Loucy (cell line): ENCODE data around the gene SOST.

Experiments
- H2AFZ ChIP-seq: fragments of 200-600 bp; sonication (generic); 2 replicates; pipeline ENCODE4 v1.6.0; 2016; ENCODE audit warnings: antibody characterized with exemption, mild to moderate bottlenecking, low read length, moderate library complexity
- H3F3A ChIP-seq: fragments of 200-600 bp; 2 replicates; pipeline ENCODE4 v1.6.0; 2016; ENCODE audit warnings: antibody characterized with exemption, low read depth, mild to moderate bottlenecking
- H3K27me3 ChIP-seq: fragments of 200-600 bp; sonication (generic); 2 replicates; pipeline ENCODE4 v1.6.1; 2014; ENCODE audit warnings: low read length, mild to moderate bottlenecking; ENCODE audit not compliant: insufficient read depth, poor library complexity, severe bottlenecking
- H3K36me3 ChIP-seq: fragments of 200-600 bp; sonication (generic); 2 replicates; pipeline ENCODE4 v1.6.1; 2016; ENCODE audit warnings: low read length; ENCODE audit not compliant: insufficient read depth
- H3K4me1 ChIP-seq: fragments of 200-600 bp; sonication (generic); 2 replicates; pipeline ENCODE4 v1.5.1; 2014; ENCODE audit warnings: low read length, mild to moderate bottlenecking; ENCODE audit not compliant: insufficient read depth, poor library complexity, severe bottlenecking
- H3K4me2 ChIP-seq: fragments of 200-600 bp; sonication (generic); 2 replicates; pipeline ENCODE4 v1.6.0; 2014; ENCODE audit warnings: antibody characterized with exemption, low read length, low read depth, mild to moderate bottlenecking; ENCODE audit not compliant: poor library complexity, severe bottlenecking
- H3K4me3 ChIP-seq: fragments of 200-600 bp; sonication (generic); 2 replicates; pipeline ENCODE4 v1.5.1; 2014; ENCODE audit warnings: low read length, mild to moderate bottlenecking, mixed read lengths; ENCODE audit not compliant: poor library complexity, severe bottlenecking
- H3K79me2 ChIP-seq: fragments of 200-600 bp; sonication (generic); 2 replicates; pipeline ENCODE4 v1.6.1; 2014; ENCODE audit warnings: low read length; ENCODE audit not compliant: insufficient read depth
- H3K9ac ChIP-seq: fragments of 200-600 bp; sonication (generic); 2 replicates; pipeline ENCODE4 v1.6.0; 2014; ENCODE audit warnings: mild to moderate bottlenecking, low read depth, low read length, moderate library complexity; ENCODE audit not compliant: poor library complexity, severe bottlenecking
- H3K9me2 ChIP-seq: fragments of 200-600 bp; sonication (generic); replicated peaks from 2 replicates; pipeline ENCODE4 v1.6.1; 2016; ENCODE audit warnings: low read depth, low read length, mixed read lengths
- H3K9me3 ChIP-seq: fragments of 200-600 bp; sonication (generic); 2 replicates; pipeline ENCODE4 v1.6.1; 2014; ENCODE audit warnings: mild to moderate bottlenecking, antibody characterized with exemption, low read length, low read depth; ENCODE audit not compliant: insufficient read depth
- H4K20me1 ChIP-seq: fragments of 200-600 bp; sonication (generic); 2 replicates; pipeline ENCODE4 v1.6.0; 2014; ENCODE audit warnings: antibody characterized with exemption, low read length, mild to moderate bottlenecking; ENCODE audit not compliant: insufficient read depth, poor library complexity, severe bottlenecking
- EZH2phosphoT487 ChIP-seq: fragments of 200-600 bp; IDR thresholded peaks from 2 replicates; pipeline ENCODE4 v1.6.1; 2018; ENCODE audit warnings: antibody characterized with exemption, mild to moderate bottlenecking, moderate library complexity, borderline replicate concordance
- TF ChIP-seq, protein P1 (sequence below): fragments of 200-600 bp; sonication (generic); conservative IDR thresholded peaks from 2 replicates; pipeline ENCODE4 v1.5.1; 2014; ENCODE audit warnings: mild to moderate bottlenecking, antibody characterized with exemption, low read length

Gene SOST

DNA sequence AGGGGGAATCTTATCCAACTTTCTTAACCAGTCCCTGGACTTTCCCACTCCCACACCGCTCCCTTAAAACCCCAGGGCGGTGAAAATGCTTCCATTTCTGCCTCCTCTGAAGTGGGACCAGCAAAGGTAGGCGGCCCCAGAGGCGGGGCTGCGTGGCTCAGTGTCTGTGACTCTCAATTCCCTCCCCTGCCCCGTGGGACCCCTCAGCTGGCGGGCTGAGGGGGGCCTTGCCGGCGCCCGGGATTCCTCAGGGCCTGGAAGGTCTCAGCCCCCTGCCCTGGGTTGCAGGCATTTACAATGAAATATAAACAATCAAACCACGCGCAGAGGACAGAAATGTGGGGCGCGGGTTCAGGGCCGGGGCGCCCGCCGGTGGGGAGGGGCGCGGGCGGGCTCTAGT lies 3.6 kb downstream of the SOST start:
- no peaks in the 10 kb centered on the region for H3K4me1 ChIP-seq
- no peak overlapping the region for H3K4me2 ChIP-seq
- no peaks in the 10 kb centered on the region for H3K79me2 ChIP-seq
- no peaks in the 10 kb centered on the region for H3F3A ChIP-seq
- H3K4me3 ChIP-seq: no peak overlapping the region
- H4K20me1 ChIP-seq: no peaks in the 10 kb centered on the region
- no peaks in the 10 kb centered on the region for H3K36me3 ChIP-seq
- no peaks in the 10 kb centered on the region for H3K9me2 ChIP-seq
- no peaks in the 10 kb centered on the region for H3K27me3 ChIP-seq
- no peaks in the 10 kb centered on the region for H3K9me3 ChIP-seq
- H3K9ac ChIP-seq: no peak overlapping the region
- TF ChIP-seq, protein P1, sequence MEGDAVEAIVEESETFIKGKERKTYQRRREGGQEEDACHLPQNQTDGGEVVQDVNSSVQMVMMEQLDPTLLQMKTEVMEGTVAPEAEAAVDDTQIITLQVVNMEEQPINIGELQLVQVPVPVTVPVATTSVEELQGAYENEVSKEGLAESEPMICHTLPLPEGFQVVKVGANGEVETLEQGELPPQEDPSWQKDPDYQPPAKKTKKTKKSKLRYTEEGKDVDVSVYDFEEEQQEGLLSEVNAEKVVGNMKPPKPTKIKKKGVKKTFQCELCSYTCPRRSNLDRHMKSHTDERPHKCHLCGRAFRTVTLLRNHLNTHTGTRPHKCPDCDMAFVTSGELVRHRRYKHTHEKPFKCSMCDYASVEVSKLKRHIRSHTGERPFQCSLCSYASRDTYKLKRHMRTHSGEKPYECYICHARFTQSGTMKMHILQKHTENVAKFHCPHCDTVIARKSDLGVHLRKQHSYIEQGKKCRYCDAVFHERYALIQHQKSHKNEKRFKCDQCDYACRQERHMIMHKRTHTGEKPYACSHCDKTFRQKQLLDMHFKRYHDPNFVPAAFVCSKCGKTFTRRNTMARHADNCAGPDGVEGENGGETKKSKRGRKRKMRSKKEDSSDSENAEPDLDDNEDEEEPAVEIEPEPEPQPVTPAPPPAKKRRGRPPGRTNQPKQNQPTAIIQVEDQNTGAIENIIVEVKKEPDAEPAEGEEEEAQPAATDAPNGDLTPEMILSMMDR: no peak
- TF ChIP-seq EZH2phosphoT487: no peak
- H2AFZ ChIP-seq: no peak overlapping the region

DNA sequence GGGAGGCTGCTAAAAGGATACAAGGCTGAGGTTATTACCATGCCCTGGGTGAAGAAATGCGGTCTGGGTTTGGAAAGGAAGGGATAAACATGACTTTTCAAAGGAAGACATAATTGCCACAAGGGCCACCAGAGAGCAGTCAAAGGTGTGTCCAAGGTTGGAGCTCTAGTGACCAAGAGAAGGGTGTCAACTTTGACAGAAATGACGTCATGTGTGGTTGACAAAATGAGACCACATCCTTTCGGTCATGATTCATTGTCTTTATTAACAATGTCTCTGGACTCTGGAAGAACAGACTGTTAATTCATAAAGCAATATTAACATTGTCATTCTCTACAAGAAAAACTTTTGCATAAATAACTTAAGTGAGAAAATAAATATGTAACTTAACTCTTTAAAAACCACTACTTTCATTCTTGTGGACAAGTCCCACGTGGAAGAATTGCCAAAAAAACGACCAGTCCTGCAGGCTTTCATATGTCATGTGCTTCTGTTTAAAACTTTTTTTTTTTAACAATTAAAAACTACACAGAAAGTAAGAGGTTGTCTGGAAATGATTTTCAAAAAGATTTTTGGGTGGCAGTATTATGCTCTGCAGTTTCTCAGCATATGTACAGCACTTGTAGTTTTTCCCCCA lies 5.0 kb downstream of the SOST start:
- H3K4me3 ChIP-seq: no peak overlapping the region
- no peaks in the 10 kb centered on the region for H3K4me1 ChIP-seq
- H3K27me3 ChIP-seq: no peaks in the 10 kb centered on the region
- no peaks in the 10 kb centered on the region for H3K9me2 ChIP-seq
- H3K9ac ChIP-seq: no peak overlapping the region
- no peaks in the 10 kb centered on the region for H4K20me1 ChIP-seq
- H3K36me3 ChIP-seq: no peaks in the 10 kb centered on the region
- H3K9me3 ChIP-seq: no peaks in the 10 kb centered on the region
- H3K4me2 ChIP-seq: no peak overlapping the region
- H2AFZ ChIP-seq: no peak overlapping the region
- H3K79me2 ChIP-seq: no peaks in the 10 kb centered on the region
- no peaks in the 10 kb centered on the region for H3F3A ChIP-seq
- TF ChIP-seq, protein P1: no peak
- TF ChIP-seq EZH2phosphoT487: no peak

- no peak overlapping the region for H3K4me2 ChIP-seq
- no peaks in the 10 kb centered on the region for H3K36me3 ChIP-seq
- H3K79me2 ChIP-seq: no peaks in the 10 kb centered on the region
- no peak overlapping the region for H3K4me3 ChIP-seq
- H3F3A ChIP-seq: no peaks in the 10 kb centered on the region
- H4K20me1 ChIP-seq: no peaks in the 10 kb centered on the region
- no peaks in the 10 kb centered on the region for H3K27me3 ChIP-seq
- H3K4me1 ChIP-seq: no peaks in the 10 kb centered on the region
- H3K9me3 ChIP-seq: no peaks in the 10 kb centered on the region
- H2AFZ ChIP-seq: no peak overlapping the region
- H3K9ac ChIP-seq: no peak overlapping the region
- H3K9me2 ChIP-seq: no peaks in the 10 kb centered on the region
- TF ChIP-seq, protein P1: no peak
- TF ChIP-seq EZH2phosphoT487: no peak
Measured at GRCh38 chr17:43750153-43750552, 8.4 kb downstream of the SOST start.
